GM19328 (cell line): ENCODE results near the gene MYL5.
"Not testable (repeated sequence)": the region's sequence is repeated elsewhere in the genome, so short reads cannot be mapped to it uniquely, and the experiment has no call there.

ENCODE experiments used
- ATAC-seq: cut with Tn5 transposase; IDR thresholded peaks from one replicate; pipeline ENCODE4 v1.9.1; 2021; ENCODE audit warnings: mild to moderate bottlenecking, moderate library complexity; ENCODE audit not compliant: unreplicated experiment

MYL5 gene

DNA sequence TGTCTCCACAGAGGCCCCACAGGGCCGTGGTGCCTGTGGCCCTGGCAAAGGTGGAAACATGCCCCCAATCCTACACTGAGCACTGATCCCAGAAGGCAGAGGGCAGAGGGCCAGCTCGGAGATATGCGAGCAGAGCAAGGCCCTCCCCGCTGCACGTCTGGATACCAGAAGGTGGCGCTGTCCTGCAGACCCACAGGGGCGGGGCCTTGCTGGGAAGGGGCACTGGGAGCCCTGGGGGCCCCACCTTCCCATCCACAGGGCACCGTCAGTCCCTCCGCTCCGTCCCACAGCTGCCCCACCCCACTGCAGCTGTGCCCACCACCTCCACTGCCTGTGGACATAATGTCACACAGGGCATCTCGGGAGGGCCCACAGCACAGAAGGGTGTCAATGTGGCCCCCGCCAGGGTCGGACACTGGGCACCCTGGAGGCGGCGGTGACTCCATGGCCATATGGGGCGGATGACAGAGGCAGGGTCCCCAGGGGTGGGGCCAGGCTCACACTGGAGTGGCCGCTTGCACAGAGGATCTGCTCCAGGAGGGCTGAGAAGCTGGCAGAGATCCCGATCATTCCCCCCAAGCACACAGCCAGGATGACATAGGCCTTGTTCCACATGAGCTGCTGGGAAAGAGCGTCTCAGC, 9.8 kb downstream of the MYL5 start:
- ATAC-seq = no peak

DNA sequence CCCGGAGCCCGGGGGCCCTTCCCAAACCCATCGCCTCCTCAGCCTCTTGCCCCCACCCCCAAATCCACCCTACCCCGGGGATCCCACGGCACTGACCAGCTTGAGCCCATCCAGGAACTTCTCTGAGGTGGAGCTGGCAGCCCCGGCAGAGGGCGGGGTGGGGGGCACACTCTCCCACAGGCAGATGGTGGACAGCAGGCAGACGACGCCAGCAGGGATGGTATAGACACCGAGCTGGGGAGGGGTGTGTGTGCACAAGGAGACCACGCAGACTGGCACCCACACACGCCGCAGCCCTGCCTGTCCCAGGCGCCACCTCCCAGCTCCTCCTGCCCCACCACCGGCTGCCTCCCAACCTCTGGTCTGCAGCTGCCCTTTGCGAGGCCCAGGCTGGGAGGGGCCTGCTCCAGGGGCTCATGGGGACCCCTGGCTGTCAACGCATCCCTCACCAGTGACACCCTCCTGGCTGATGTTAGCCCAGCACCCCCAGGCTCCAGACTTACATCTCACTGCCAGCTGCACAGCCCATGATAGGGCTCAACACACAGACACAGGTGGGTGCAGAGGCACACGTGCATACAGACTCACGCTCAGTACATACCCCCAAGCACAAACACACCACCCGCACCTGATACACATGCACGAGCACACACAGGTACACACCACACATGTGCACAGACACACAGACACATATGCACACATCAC, 10.4 kb downstream of the MYL5 start:
- ATAC-seq = no peak

DNA sequence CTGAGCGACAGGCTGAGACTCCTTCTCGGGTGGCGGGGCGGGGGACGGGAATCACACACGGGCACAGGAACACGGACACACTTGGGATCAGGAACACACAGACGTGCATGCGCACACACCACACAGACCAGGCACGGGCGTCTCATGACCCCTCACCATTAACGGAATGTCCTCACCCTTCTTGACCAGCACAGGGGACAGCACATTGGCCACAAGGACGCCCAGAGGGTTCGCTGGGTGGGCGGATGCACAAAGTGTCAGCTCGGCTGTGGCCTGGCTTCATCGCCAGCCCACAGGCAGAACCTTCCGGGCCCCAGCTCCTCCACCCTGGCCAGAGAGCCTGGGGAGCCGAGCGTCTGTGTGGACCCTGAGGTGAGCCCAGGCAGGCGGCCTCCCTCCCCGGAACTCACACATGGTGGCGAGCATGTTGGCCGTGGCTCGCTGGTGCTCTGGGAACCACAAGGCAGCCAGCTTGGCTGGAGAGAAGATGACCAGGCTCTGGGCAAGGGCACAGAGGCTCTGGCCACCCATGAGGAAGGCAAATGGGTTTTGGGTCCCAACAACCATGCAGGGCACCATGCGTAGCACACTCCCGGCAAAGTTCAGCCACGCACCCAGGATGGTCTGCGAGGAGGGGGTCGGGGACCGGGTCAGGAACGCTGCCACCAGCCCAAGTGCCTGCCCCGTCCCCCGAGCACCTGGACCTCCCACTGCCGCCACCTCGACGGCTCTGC, 11.5 kb downstream of the MYL5 start:
- no peak for ATAC-seq

GRCh38 chr4:686413-687040, 12.2 kb downstream of the MYL5 start:
- ATAC-seq = no peak

- no peak for ATAC-seq
Observed at GRCh38 chr4:687048-687970, 13.0 kb downstream of the MYL5 start.

DNA sequence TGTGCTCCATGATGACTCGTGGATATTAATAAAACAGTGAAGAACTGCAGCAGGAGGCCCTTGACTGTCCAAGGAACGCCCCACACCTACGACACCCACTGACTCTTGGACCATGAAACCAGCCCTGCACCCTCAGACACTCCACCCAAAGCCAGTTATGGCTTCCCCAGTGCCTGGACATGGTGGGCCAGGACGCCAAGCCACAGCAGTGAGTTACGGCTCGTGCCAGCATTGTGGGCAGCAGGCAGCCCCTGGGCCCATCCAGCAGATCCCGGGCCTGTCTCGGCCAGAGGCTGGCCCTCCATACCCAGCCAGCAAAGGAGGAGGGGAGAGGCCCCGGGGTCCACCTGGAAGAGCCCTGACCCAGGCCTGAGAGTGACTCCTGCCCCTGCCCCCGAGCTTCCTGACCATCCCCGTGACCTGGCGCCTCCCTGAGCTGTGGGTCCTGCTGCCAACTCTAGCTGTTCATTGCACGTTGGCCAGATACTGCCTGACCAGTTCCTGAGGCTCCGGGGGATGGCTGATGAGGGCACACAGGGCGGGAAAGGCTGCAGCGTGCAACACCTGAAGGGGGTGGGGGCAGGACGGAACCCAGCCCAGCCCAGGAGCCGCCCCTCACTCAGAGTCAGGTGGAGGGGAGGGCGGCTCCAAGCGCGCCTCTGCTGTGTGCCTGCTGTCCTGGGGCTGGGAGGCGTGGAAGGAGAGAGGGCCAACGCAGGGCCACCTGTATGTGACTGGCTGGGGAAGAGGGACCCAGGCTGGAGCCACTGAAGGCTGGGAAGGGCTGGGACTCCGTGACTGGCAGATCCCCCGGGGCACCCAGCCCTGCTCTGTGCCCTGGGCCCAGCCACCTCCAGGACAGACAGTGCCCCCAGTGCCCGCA, 13.9 kb downstream of the MYL5 start:
- ATAC-seq = no peak

GRCh38 chr4:688854-689681, 14.7 kb downstream of the MYL5 start, which contains the start of gene SLC49A3:
TSS of gene SLC49A3 (minus strand) at chr4:689151. CDS start at chr4:689127, 24 bp downstream.
- ATAC-seq = no peak

DNA sequence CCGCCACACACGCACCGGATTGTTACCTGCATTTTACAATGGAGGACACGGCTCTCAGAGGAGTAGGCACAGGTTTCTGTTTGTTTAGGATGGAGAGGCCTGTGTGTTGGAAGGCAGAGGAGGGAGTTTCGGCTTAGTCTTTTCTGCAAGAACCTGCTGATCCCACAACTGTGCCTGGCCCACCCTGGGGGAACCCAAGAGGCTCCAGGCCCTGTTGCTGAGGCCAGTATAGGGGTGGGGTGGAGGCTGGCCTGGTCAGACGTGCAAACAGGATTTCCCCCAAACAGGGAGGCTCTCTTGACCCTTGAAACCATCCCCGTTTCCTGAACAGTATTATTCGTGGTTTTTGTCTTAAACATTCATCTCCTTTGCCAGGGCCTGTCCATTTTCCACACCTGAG, 15.4 kb downstream of the MYL5 start:
- ATAC-seq = no peak

DNA sequence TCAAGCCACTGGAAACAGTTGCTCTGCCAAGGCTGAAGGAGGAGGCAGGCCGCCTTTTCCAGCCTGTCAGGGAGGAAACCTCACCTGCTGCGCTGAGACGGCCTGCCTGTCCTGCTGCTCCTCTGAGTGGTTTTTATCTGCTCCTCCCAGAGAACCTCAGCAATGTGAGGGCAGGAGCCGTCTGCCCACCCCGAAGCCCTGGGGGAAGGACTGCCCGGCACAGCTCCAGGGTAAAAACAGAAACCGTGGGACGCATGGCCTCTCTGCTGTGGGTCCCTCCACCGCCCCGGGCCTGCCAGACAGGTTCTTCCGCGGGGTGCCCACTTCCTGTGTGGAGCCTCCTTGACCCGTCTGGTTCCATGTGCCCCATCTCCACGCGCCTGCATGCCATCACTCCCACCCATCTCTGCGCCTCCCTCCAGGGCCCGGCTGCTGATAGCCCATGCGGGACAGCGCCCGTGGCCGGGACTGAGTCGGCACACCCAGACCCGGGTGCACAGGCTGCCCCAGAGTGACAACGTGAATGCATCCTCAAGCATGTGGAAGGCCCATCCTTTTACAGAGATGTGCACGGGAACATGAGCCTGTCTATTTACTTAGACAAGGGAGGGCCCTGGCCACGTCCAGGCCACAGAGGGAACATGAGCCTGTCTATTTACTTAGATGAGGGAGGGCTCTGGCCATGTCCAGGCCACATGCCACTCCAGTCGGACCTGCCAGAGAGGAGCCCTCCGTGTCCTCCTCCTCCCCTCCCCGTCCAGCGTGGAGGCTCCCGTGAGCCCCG, 18.6 kb downstream of the MYL5 start:
- no peak for ATAC-seq

- not testable (repeated sequence) for ATAC-seq
Observed at GRCh38 chr4:694341-694940, 20.1 kb downstream of the MYL5 start.

- ATAC-seq = no peak
Observed at GRCh38 chr4:699816-700580, 25.7 kb downstream of the MYL5 start.

- no peak for ATAC-seq
Observed at GRCh38 chr4:700587-701264, 26.4 kb downstream of the MYL5 start.

GRCh38 chr4:702618-703048, 28.3 kb downstream of the MYL5 start:
- ATAC-seq = no peak

GRCh38 chr4:703336-704197, 29.2 kb downstream of the MYL5 start:
- ATAC-seq = no peak
